NCI-H2196 treated with DMSO at 0.1 percent for 48 hours (cell line): Measurements from ENCODE around the gene RAMACL.

Experiments
- DNase-seq: peaks from one replicate; lab custom pipeline; 2025; ENCODE audit not compliant: unreplicated experiment; lab: John Stamatoyannopoulos, UW

The RAMACL gene

DNA sequence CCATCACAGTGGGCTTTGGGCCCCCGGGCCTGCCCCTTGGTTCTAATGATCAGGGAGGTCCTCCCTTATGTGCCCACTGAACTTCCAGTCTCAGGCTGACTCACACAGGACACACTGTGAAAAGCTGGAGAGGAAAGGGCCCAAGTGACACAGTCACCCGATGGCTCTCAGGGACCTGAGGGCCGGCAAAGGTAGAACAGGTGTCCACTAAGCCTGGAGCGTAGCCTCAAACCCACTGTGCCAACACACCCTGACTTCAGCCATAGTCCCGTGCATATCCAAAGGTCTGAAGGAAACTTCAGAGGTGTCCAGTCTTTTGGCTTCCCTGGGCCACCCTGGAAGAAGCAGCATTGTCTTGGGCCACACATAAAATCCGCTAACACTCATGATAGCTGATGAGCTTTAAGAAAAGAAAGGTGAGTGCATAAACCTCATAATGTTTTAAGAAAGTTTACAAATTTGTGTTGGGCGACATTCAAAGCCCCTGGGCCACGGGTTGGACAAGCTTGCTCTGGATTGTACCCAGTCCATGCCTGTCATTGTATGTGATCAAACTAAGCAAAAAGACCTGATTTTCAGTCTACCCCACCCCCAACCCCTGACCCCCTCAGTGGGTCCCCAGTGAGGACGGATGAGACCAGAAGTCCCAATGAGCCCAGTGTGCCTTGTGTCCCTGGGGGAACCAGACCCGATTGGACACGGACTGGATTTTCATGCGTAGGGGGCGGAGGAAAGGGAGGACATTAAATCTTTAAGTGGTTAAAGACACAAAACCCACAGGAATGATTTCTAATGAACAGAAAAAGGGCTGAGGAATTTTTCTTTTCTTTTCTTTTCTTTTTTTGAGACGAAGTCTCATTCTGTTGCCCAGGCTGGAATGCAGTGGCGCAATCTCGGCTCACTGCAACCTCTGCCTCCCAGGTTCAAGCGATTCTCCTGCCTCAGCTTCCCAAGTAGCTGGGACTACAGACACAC lies 6.1 kb downstream of the RAMACL start:
- DNase-seq: no peak

DNA sequence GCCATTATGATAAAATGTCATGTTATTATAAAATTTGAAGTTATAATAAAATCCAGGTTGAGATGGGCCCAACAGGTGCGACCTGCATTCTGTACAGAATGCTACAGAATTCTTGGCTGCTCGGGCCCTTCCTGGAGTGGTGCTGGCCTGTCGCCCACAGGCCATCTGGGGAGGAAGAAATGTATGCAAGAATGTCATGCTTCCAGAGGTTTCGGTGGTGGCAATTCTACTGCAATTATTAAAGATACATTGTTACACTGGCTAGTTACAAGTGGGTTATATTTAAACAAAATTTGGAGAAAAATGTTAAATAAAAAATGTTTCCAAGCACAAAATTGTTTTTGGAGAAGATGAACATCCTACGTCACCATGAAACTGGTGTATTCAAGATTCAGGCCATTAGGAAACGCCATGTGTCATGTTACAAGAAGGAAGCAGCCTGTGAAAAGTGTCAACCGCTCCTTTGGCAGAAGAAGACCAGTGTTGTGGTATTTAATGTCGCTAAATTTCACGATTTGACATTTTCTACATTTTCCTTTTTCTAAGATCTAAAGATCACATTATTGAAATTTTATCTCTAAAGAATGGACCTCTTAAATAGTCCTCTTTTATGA lies 7.1 kb downstream of the RAMACL start:
- DNase-seq: no peak

DNA sequence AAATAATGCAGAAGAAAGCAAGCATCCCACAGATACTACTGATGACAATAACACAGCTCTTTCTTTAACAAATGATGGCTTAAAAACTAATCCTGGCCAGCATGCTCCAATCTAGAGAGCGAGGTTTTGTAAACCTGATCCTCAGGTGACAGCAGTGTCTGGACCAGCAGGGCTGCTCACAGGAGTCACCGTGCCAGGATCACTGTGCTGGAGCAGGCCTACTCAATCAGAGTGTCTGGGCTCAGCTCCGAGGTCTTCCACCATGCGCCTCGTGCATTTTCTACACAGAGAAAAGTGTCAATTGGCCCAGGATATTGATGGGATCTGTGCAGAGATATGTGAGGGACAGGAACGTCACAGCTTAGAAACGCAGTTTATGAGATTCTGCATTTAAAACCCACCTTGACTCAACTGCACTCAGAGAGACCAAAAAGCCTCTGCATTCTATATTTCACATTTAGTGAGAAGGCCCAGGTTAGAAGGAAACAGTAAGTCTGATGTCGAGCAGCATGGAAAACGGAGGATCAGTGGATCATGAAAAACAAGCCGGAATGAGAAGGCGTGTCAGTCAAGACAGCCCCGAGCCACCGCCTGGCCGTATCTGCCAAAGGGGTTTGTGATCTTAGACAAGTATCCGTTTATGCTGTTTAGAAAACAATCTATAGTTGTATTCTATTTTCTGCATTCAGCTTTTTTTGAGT lies 7.8 kb downstream of the RAMACL start:
- no peak for DNase-seq

DNA sequence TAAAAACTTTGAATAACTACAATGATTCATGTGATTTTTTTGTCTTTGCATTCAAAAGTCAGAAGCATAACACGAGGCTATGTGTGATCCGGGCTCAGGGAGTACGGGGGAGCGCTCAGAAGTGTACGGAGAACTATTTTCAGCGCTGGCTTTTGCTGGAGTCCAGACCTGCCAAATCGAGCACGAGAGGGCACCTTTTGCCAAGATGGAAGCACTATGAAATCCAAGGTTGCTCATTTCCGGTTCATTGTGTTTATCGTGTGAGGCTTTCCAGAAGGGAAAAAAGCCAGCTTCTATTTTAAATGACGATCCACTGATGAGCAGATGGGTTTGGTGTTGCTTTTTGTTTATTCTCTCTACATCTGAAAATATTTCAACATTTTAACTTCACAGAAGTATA lies 11.3 kb downstream of the RAMACL start:
- no peak for DNase-seq

DNA sequence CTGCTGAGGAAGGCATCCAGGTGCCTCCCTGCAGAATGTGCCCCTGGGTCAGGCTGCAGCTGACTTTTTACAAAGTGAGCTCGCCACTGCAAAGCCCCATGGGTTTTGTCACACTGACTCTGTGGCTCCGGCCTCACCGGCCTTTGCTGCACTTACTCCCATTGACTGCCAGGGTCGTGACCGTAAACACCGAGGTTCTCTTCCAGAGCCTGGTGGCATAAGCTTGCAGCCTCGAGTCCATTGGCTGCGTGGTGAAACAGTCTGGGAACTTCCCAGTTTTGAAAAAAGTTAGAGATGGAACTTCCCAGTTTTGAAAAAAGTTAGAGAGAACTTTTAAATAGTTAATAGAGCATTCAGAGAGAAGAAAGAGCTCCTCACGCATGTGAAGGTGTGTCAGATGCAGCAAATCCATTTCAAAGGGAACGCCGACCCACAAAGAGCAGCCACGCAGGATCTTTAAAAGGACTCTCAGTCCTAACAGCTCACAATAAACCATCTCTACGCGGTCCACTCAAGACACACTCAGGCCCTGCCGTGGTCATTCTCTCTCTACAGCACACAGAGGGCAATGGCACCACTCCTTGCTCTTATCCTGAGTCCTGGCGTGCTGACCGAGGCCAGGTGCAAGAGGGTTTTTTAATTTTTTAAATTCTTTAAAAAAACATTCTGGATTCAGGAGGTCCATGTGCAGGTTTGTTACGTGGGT lies 12.8 kb downstream of the RAMACL start:
- no peak for DNase-seq

DNA sequence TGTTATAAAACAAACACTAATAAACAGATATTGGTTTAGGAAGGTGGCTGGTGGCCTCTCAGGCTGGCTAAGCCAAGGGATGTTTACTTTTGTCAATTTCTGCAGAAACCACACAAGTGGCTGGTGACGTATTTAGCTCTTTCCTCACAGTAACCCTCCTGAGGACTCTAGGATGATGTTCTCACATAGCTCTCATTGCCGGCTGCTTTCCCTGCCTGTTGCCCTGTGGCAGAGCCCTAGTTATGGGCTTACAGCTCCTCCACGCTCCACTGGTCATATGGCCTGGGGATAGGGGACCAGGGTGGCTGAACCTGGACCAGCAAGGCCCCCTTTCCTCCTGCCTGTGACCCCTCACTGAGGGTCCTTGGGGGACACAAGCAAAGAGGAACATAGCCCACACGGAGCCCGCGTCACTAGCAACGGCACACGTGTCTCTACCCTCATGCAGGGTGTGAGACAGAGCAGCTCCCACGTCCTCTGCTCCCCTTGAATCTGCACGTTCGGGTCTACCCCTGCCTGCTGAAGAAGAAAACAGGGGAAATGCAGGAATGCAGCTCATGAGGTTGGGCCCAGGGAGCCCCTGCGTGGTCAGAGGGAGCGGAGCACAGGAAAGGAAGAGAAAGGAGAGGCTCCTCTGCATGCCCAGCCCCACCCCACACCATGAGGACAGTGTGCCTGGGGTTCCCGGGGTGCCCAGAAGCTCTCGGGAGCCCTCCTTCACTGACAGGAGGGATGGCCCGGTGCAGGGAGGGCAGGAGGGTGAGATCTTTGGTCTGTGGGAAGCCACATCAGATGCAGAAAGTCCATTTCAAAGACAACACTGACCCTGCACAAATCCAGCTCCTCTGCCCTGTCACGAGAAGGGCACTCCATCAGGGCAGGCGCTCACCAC lies 13.9 kb downstream of the RAMACL start:
- no peak for DNase-seq

DNA sequence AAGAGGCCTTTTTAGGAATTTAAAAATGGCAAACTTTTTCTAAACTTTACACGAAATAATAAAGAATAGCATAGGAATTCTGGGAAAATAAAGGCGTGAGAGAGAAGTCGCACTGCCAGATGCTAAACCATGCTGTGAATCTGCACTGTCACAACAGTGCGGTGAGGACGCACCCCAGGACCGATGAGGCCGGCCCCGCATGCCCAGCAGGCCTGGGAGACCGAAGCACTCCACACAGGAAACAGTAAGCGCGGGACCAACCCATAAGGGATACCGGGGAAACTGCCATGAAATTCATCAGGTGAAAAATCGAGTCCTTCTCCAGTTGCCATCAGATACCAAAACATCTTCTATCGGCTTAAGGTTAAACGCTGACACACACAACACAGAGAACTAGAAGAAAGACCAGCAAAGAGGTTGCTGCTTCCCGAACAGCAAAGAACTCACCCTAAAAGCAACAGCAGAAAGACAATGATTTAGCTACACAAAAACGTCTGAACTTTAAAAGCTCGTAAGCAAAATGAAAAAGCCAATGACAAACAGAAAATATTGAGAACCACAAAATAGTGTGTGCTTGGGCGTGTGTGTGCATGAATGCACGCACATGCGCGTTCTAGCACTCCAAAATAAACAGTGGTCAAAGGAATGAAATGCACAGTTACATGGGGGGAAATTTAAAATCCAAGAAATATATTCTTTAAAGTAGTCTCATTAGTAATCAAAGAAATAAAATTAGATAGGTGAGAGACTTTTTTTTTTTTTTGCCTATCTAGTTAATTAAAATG lies 15.4 kb downstream of the RAMACL start:
- no peak for DNase-seq

DNA sequence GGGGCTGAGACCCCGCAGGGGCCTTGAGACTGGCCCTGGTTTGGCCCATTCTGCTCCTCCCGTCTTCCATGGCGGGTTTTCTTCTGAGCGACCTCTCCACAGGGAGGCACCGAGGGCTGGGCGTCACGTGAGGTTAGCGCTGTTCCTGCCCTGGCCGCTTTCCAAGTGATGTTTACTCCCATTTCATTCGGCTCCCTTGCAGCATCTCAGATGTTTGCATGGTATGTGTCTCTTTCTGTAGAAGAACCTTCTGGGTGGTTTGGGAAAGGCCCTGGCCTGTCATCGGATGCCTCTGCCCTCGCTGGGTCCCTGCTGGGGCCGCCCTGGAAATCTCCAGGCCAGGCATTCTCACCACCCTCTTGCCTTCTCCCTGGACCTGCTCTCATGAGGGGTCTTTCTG lies 17.3 kb downstream of the RAMACL start:
- DNase-seq: no peak

DNA sequence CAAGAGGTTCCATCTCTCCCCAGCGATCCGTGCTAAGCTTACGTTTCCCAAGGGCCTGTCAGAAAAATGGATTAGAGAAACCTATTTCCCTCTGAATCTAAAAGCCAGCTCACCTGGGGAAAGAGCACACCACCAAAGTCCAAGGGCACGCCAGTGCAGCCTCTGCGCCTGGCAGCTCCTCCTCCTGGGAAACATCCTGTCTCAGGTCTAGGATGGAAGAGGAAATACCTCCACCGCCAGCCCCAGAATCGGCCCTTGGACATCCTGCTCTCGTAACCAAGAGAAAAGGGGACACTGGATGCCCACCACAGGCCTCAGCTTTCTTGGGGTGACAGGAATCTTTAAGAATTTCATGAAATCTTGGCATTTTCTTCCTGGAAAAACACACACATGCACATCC lies 18.7 kb downstream of the RAMACL start:
- no peak for DNase-seq

DNA sequence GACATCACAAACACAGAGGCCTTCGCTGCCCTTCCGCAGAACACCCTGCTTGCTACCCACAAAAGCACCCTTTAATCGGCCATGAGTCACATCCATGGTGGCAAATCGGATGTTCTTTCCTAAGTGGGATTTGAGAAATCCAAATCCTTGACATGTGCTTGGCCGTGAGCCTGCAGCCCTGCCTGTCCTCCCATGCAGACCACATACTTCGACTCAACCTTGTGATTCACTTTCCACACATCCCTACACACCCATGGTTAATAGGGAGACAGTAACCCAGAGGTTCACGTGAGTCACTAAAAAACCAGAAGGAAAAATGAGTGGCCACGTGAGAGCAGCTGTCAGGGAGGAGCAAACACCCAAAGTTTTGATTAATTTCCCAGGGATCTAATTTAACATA lies 19.4 kb downstream of the RAMACL start:
- no peak for DNase-seq

DNA sequence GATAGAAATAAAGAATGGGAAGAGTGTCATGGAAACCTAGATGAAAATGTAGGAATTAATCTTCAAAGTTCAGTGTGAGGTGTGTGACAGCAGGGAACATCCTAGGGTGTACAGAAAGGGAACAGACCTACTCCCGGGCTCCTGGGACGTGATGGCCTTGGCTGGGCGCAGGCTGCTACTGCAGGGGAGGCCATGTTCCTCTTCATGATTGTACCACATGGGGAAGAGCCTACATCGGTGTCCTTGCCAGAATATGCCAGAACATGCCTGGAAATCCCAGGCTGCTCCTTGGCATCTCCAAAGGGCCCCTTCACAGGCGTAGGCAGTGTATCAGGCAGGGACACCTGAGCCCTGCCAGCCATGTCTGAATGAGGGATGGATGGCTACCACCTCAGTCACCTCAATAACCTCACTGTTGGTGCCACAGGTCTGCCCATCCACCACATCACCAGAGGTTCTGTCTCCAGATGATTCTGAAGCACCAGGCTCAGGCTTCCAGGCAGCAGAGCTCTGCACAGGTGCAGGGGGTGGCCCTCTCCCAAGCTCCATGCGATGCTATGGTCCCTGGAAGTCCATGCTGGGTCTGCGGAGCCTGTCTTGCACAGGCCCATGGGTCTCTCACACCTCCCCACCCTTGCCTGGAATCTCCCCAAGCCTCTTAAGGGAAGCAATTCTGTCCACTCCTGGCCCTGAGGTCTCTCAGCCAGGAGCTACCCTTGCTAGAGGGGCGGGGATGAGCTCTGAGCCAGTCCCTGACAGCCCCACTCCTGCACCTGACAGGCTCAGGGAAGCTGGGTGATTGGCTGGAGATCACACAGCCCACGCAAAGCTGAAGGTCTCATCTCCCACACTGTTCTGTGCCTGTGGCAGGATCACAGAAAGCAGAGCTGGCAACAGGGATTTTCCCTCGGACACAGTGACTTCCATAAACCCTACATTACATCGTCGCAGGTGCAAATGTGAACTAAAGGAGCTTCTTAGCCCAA lies 20.2 kb downstream of the RAMACL start:
- no peak for DNase-seq

DNA sequence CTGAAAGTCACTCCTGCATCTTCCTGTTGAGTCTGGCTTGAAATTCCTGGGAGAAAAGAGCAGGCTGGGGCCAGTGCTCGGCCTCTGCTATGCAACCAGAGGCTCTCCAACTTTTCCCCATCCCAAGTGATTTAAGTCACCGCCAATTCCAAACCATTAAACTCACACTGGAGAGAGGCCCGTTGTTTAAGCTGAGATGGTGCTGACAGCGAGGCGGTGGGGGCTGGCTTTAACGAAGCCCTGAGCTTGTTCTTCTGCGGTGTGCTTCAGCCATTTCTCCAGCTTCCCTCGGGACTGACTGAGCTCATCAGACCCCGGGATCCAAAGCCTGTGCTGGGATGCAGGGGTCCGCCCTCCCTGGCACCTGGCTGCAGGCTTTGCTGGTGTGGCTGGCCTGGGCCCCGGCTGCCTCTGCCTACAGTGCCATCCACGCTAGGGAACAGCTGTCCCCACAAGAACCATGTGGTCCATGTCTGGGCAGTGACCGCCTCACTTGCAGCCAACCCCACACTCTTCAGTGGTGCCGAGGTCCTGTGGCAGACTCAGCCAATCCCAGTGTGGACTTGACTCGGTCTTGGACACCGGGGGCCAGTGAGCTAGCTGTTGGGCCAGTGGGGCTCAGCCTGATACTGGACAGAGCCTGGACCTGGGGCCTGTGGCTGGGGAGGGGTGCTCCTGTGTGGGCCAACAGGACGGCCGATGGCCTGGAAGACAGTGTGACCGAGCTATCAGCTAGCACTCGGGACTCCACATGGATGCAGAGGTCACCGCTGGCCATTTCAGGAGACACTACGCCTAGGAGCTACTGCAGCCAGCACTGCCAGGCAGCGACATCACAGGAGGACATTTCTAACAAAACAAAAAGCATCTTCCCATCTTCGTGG lies 21.2 kb downstream of the RAMACL start:
- DNase-seq: no peak

DNA sequence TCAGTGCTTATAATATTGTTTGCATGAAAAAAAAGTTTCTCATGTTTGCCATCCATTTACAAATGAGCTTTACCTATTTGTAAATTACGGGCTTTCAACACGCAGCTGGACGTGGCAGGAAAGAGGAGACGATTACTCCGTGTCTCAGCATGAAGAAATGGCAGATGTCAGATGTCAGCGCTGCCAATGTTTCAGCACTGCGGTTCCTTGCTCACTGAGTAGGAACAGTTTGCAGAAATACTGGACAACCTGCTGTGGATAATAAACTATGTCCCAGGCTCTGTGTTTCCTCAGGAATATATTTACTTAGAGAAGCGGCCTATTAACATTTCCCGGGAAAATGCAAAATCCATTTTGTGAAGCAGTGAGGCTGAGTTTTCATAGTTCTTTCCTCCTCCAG lies 22.7 kb downstream of the RAMACL start:
- no peak for DNase-seq

DNA sequence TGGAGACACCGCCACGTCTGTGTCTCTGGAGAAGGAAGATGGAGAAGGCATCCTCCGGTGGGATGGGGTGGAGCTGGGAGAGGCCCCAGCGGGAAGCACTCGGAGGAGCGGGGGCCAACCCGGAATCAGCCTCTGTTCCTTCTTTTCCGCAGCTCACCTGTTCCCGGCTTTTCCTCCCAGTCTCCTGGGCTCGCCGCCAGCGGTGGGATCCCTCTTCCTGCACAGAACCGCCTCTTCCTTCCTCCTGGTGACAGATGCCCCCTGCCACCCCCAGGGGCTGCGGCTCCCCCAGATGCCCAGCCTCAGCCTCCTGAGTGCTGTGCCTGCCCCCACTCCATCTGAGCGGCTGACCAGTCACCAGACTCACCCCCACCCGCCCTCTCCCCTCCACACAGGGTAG lies 23.3 kb downstream of the RAMACL start:
- DNase-seq: no peak

DNA sequence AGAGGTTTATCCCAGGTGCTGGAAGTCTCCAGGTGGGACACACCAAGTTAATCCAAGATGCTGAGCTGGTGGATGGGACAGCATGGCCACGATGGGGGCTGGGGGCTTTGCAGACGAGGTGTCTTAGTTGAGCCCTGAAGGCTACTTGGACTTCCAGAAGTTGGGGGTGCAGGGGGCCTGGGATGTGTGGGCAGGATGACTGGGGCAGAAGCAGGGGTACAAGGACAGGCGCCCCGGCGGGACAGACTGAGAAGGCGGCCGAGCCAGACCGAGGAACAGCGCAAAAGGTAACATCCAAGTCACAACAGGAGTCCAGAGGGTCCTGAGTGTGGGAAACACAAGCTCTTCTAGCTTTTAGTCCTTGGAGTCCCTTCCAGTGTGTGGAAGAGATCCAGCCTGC lies 23.8 kb downstream of the RAMACL start:
- DNase-seq: no peak

DNA sequence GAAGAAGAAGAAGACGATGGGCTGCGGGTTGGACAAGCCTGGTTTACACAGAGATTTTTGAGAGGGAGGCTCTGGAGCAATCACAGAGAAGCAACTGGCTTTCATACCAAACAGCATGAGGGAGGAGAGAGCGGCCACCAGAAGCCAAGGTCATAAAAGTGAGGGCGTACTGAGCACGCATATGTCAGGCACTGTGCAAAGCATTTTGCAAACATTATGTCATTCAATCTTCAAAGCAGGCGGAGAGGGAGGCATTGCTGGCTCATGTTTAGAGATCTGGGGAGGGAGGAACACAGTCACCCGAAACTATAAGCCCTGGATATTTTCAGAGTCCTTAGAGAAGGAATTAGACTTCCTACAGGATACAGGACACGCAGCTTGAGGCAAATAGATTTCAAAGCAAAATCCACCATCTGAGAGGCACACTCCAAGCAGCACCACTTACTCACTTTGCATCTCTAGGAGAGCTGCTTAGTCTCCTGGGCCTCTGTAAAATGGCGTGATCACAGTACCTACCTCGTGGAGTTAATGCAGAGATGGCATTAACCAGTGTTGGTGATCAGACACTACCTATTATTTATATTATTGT lies 24.6 kb downstream of the RAMACL start:
- DNase-seq: no peak

DNA sequence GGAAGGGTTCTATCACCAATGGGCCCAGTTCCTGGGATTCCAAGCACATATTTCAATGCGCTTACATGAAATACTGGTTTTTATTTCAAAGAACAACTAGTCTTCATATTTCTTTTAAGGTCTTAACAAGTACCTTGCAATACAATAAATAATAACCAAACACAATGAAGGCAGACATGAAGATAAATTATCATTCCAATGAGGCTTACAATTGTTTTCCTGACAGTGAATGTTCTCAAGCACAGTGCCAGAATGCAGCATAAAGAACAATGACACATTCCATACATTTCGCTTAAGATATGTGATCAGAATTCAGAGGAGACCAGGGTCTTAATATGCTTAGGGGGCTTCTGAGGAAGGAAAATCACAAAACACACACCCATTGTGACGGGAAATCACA lies 26.3 kb downstream of the RAMACL start:
- no peak for DNase-seq
